Thymus (tissue), 11 donors: ENCODE data around the gene ATP11A. TPM values are rescaled to one million over a fixed set of nuclear protein-coding genes. Genes with fewer than 3 reads are reported as not detected.

ENCODE experiments used
- DNase-seq, 9 donors: peaks; one replicate each; pipeline ENCODE4 v3.0.0-alpha.2; 2013; ENCODE audit warnings: low spot score in 9 of 9, low read depth in 6 of 9, missing footprints in 1 of 9
- H3K27ac ChIP-seq, 2 donors: one replicate each; pipeline ENCODE4 v1.5.1; 2013; ENCODE audit warnings: control low read depth in 1 of 2, low read depth in 1 of 2, low read length in 1 of 2, mild to moderate bottlenecking in 1 of 2, moderate library complexity in 1 of 2
- H3K27me3 ChIP-seq, 2 donors: one replicate each; pipeline ENCODE4 v1.5.1; 2013; ENCODE audit warnings: low read length in 1 of 2; ENCODE audit not compliant: control insufficient read depth in 2 of 2, insufficient read depth in 1 of 2
- H3K36me3 ChIP-seq, 2 donors: one replicate each; pipeline ENCODE4 v1.5.1; 2013; ENCODE audit warnings: low read length in 1 of 2, mild to moderate bottlenecking in 1 of 2, moderate library complexity in 1 of 2; ENCODE audit not compliant: control insufficient read depth in 2 of 2, insufficient read depth in 2 of 2
- H3K4me1 ChIP-seq, 2 donors: one replicate each; pipeline ENCODE4 v1.5.1; 2013; ENCODE audit warnings: low read length in 2 of 2; ENCODE audit not compliant: control insufficient read depth in 2 of 2, insufficient read depth in 2 of 2
- H3K4me3 ChIP-seq, 2 donors: one replicate each; pipeline ENCODE4 v1.5.1; 2013; ENCODE audit warnings: low read length in 2 of 2, control low read depth in 1 of 2, mild to moderate bottlenecking in 1 of 2
- H3K9me3 ChIP-seq, 2 donors: one replicate each; pipeline ENCODE4 v1.5.1; 2013; ENCODE audit warnings: low read length in 1 of 2, mild to moderate bottlenecking in 1 of 2; ENCODE audit not compliant: control insufficient read depth in 2 of 2, insufficient read depth in 1 of 2
- WGBS: extraction: QIAGEN DNeasy Blood & Tissue Kit; methylation state at CpG from one replicate; pipeline ENCODE4 v1.1.7; 2013; 5-methylcytosine and 5-hydroxymethylcytosine counted together
- polyA plus RNA-seq: library from polyadenylated mRNA; stranded (reverse); fragments of 200-250 nt; gene quantifications from one replicate; pipeline ENCODE4 v1.2.3, GENCODE V29; 2013
- total RNA-seq: library from RNA; stranded (reverse); fragments of 120-200 nt; gene quantifications from one replicate; pipeline ENCODE4 v1.2.4, GENCODE V29; 2013
- donor health status: healthy.

Gene ATP11A
- total and polyA plus RNA-seq, 2 donors, result 7.1 to 7.2 TPM

GRCh38 chr13:112771877-112772538 is 82.2 kb downstream of the ATP11A start:
- Histone ChIP-seq H3K9me3 (peaks cover 0 to 2% of the 10 kb centered on the region in 2 donors), H3K27me3 (no peaks in the 10 kb centered on the region), H3K36me3 (no peaks in the 10 kb centered on the region), H3K4me1 (peaks cover 0 to 7% of the 10 kb centered on the region in 2 donors), H3K27ac (no peak overlapping the region), H3K4me3 (no peak overlapping the region)
- DNase-seq, result no peak
- 97% methylated on average over 18 of the region's 18 CpGs for WGBS

- H3K27ac ChIP-seq, result no peak overlapping the region
- H3K27me3 ChIP-seq, result no peaks in the 10 kb centered on the region
- DNase-seq, result no peak
- 97% methylated on average over 10 of the region's 10 CpGs for WGBS
- H3K4me1 ChIP-seq, result peaks cover 0 to 7% of the 10 kb centered on the region in 2 donors
- H3K36me3 ChIP-seq, result no peaks in the 10 kb centered on the region
- H3K4me3 ChIP-seq, result no peak overlapping the region
- H3K9me3 ChIP-seq, result peaks cover 0 to 2% of the 10 kb centered on the region in 2 donors
Measured at GRCh38 chr13:112772539-112772909, 82.7 kb downstream of the ATP11A start.

- H3K36me3 ChIP-seq, result no peaks in the 10 kb centered on the region
- no peaks in the 10 kb centered on the region for H3K27me3 ChIP-seq
- DNase-seq, result no peak
- 97% methylated on average over 8 of the region's 8 CpGs for WGBS
- no peak overlapping the region for H3K27ac ChIP-seq
- H3K4me3 ChIP-seq, result no peak overlapping the region
- peaks cover 0 to 3% of the 10 kb centered on the region in 2 donors for H3K4me1 ChIP-seq
- H3K9me3 ChIP-seq, result peaks cover 0 to 2% of the 10 kb centered on the region in 2 donors
Measured at GRCh38 chr13:112772929-112773328, 83.1 kb downstream of the ATP11A start.

- no peak for DNase-seq
- 90% methylated on average over 25 of the region's 25 CpGs for WGBS
Measured at GRCh38 chr13:112773601-112774447, 84.0 kb downstream of the ATP11A start.

GRCh38 chr13:112774448-112774792 is 84.6 kb downstream of the ATP11A start:
- no peak for DNase-seq
- 96% methylated on average over 7 of the region's 7 CpGs for WGBS
- peaks cover 0 to 2% of the 10 kb centered on the region in 2 donors for H3K4me1 ChIP-seq

More at GRCh38 chr13:112773601-112774447, 84.0 kb downstream of the ATP11A start:
- no peaks in the 10 kb centered on the region for H3K36me3 ChIP-seq
- H3K4me3 ChIP-seq, result no peak overlapping the region
- no peaks in the 10 kb centered on the region for H3K9me3 ChIP-seq
- H3K4me1 ChIP-seq, result peaks cover 0 to 2% of the 10 kb centered on the region in 2 donors
- H3K27ac ChIP-seq, result no peak overlapping the region
- H3K27me3 ChIP-seq, result no peaks in the 10 kb centered on the region

GRCh38 chr13:112774829-112775565 is 85.2 kb downstream of the ATP11A start:
- H3K27ac ChIP-seq, result no peak overlapping the region
- no peaks in the 10 kb centered on the region for H3K27me3 ChIP-seq
- WGBS, result 98% methylated on average over 36 of the region's 36 CpGs
- no peak for DNase-seq
- no peaks in the 10 kb centered on the region for H3K9me3 ChIP-seq
- no peaks in the 10 kb centered on the region for H3K36me3 ChIP-seq
- peaks cover 0 to 2% of the 10 kb centered on the region in 2 donors for H3K4me1 ChIP-seq
- no peak overlapping the region for H3K4me3 ChIP-seq

More at GRCh38 chr13:112774448-112774792, 84.6 kb downstream of the ATP11A start:
- Histone ChIP-seq H3K4me3 (no peak overlapping the region), H3K36me3 (no peaks in the 10 kb centered on the region), H3K27ac (no peak overlapping the region), H3K27me3 (no peaks in the 10 kb centered on the region), H3K9me3 (no peaks in the 10 kb centered on the region)

GRCh38 chr13:112775791-112776279 is 86.0 kb downstream of the ATP11A start:
- no peak for DNase-seq
- H3K27me3 ChIP-seq, result no peaks in the 10 kb centered on the region
- no peaks in the 10 kb centered on the region for H3K36me3 ChIP-seq
- 96% methylated on average over 25 of the region's 25 CpGs for WGBS
- H3K27ac ChIP-seq, result no peak overlapping the region
- H3K4me1 ChIP-seq, result peaks cover 0 to 2% of the 10 kb centered on the region in 2 donors
- H3K9me3 ChIP-seq, result no peaks in the 10 kb centered on the region
- H3K4me3 ChIP-seq, result no peak overlapping the region

- 97% methylated on average over 9 of the region's 9 CpGs for whole genome bisulfite sequencing
Measured at GRCh38 chr13:112776354-112776753, 86.5 kb downstream of the ATP11A start.

More at GRCh38 chr13:112776354-112776753, 86.5 kb downstream of the ATP11A start:
- Histone ChIP-seq H3K9me3 (no peaks in the 10 kb centered on the region), H3K4me3 (no peak overlapping the region), H3K27ac (no peak overlapping the region), H3K4me1 (peaks cover 0 to 2% of the 10 kb centered on the region in 2 donors), H3K36me3 (no peaks in the 10 kb centered on the region), H3K27me3 (no peaks in the 10 kb centered on the region)
- DNase-seq, result no peak
